Stimulated activated CD8-positive, alpha-beta memory T cell treated with anti-CD3 and anti-CD28 coated beads, Interleukin-4, amount 100 ng/mL, for 1 hour (primary cell): ENCODE measurements around the gene TEX35.
"Not testable (repeated sequence)": the region's sequence is repeated elsewhere in the genome, so short reads cannot be mapped to it uniquely, and the experiment has no call there.

ENCODE experiments used
- DNase-seq, 2 donors: peaks; one replicate each; pipeline ENCODE4 v3.0.0-alpha.2; 2020; ENCODE audit warnings: low read depth in 2 of 2, low spot score in 1 of 2

Gene TEX35

DNA sequence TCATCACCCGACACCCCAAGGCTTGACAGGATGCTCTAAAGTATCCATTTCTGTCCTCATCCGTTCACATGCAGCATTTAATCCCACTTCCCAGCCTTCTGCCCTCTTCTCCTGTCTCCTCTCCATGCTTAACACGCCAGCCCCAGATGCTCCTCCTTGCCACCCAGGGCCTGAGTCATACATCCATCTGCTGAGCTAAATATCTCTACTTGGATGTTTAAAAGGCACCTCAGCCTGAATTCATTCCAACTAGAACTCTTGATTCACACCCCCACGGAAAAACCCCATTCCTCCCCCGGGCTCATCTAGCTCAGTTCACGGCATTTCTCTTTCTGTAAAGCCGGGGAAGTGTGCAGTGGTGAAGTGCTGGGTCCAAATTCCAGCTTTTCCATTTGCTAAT is 27.7 kb downstream of the TEX35 start:
- no peak for DNase-seq

GRCh38 chr1:178541379-178541778 is 28.5 kb downstream of the TEX35 start:
- DNase-seq, result no peak

DNA sequence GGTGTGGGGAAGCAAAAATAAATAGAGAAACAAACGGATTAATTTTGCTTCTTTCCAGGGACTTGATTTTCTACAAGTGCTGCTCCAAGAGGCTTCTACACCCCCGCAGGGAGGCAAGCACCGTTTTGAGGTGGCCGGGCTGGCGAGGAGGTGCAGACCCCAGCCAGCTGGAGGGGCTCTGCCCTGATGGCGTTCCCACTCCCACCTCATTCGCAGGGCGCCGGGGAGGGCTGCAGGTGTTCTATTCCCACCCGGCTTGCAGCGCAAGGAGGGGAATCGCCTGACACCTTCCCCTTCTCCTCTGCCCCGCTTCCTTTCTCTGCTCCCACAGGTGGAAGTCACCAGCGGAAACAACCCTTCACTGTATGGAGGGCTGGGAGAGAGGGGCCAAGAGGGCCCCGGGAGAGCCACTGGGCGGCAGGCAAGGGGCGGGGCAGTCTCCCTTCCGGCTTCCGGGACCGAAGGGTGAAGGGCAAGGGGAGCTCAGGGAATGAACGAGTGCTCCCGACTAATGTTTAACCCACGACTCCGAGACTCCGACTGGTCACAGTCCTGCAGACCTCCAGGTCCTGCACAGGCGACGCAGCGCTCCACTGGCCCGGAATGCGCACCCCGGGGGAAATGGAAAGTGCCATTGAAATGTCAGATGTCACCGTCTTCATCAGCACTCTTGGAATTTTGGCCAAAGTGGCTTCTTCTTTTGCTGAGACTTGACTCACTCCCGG is 29.1 kb downstream of the TEX35 start:
- peak in 1 of 2 donors; percentile 7 for DNase-seq

DNA sequence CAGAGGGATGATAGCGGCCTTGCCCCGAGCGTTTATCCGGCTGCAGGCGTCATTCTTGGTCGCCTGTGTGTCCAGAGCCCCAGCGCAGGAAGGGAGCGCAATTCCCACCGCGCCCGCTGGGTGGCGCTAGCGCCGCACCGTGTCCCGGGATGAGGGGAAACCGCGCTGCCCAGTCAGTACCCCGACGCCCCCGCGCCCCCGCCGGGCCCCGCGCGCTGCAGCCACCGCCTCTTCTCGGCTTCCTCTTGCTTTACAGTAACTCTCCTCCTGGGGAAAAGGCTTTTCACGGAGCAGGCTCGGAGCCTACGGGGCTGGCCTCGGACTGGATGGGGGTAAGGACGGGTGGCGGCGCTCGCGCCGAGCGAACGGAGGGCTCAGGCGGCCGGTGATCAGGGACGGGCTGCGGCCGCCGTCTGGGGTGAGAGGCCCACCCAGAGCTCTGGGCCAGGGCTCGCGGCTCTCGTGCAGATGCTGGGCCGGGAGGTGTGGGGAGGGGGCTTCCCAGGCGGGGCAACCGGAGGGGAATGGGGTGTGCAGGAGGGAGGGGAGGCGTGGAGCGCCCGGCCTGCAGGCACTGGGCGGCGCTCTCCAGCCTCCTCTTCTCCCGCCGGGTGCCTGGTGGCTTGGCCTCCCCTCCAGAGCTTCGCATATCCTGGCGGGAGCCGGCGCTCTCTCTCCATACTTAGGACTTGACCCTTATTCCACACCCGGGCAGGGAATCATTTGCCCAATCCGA is 29.8 kb downstream of the TEX35 start:
- DNase-seq, result peak; percentile 68 to 74

- DNase-seq, result no peak
Observed at GRCh38 chr1:178543290-178543607, 30.3 kb downstream of the TEX35 start.

DNA sequence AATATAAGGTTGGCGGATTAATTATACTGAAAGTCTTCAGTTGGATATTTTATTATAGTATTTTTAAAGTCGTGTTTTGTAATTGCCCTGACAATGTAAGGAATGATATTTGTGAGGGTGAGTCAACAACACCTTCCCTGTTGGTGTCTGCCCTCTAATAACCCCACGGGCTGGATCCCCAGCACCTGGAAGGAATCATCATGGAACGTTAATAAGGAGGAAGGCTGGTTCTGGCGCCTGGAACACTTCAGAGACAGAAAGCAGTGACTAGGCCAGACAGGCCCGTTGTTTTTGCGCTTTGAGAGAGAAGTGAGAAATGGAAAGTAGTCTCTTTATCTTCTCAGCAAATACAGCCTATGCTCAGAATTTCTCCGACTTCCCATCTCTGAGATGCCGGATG is 31.6 kb downstream of the TEX35 start:
- DNase-seq, result no peak

DNA sequence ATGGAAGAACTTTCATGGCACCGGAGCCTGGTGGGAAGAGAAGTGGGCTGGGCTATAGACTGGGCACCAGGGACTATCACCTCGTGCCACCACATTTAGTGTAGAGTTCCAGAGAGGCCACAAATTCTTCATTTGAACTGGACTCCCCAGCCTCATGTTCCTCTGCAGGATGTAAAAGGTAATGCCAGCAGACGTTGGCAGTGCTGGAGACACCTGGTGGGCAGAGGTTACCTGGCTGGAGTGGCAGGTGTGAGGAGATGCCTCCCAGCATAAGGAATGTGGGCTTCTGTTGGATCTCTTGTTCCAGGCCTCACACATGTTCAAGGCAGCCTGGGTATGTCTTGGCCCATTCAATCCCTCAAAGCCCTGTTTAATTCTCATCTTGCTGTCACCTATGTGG is 35.2 kb downstream of the TEX35 start:
- no peak for DNase-seq

GRCh38 chr1:178551307-178551706 is 38.4 kb downstream of the TEX35 start:
- DNase-seq, result no peak

DNA sequence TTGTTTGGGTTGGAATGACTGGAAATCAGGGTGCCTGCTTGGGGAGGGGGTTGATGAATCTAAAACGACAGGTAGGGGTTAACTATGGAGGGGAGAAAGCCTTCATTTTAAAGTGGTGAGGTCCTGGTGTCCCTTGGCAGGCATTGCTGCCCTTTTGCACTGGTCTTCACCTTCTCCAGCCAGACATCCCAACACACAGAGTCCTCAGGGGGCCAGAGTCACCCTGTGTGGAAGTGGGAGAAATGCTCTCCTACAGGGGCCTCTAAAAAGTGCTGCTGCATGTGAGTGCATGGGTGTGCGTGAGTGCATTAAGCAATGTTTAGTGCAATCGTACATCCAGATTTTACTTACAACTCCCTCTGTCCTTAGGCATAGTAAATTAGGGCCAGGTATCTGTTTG is 39.0 kb downstream of the TEX35 start:
- no peak for DNase-seq

DNA sequence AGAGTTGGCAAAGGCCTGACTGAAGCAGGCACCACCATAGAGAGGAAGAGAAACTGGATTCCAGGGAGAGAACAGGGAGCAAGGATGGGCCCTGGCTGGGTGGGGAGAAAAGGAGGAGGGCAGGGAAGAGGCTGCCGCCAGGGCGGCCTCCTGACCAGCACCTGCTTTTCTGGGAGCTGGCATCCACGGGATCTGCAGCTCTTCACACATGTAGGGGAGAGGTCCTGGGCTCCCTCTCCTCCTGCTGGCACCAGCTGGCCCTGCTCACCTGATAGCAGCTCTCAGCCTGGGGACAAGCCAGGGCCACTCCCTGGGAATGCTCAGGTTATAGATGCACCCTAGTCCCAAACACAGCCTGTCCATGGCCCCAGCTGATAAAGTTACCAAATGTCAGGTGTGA is 39.9 kb downstream of the TEX35 start:
- DNase-seq, result no peak

- not testable (repeated sequence) for DNase-seq
Observed at GRCh38 chr1:178554351-178554750, 41.4 kb downstream of the TEX35 start.

- not testable (repeated sequence) for DNase-seq
Observed at GRCh38 chr1:178555613-178556012, 42.7 kb downstream of the TEX35 start.

GRCh38 chr1:178558816-178559215 is 45.9 kb downstream of the TEX35 start:
- not testable (repeated sequence) for DNase-seq

GRCh38 chr1:178560871-178561376 is 48.0 kb downstream of the TEX35 start:
- no peak for DNase-seq

DNA sequence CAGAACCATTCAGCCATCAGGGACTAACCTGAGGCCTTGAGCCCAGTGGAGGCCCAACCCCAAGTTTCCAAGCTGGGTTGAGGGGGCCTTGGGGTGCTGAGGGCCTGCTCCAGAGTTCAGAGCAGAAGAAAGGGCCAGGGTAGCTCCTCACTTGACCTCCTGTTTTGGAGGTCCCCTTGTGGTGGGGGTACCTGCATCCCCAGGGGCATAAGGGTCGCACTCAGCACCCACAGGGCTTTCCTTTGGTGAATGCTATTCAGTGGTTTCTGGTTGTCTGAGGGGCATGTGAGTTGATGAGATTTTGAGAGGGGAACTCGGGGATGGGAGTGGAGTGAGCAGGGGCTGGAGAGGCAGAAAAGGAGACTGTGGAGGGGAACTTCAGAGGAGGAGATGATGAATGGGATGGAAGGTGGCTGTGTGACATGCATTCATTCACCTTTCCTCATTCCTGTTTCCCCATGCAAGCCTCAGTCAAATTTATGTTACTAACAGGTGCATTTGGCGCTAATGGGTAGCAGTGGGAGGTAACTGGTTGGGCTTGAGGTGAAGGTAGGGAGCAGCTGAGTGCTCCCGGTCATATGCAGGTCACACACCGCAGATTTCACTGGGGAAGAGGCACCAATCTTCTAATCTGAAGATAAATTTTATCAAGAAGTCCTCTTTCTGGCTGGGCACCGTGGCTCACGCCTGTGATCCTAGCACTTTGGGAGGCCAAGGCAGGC is 50.4 kb downstream of the TEX35 start:
- DNase-seq, result no peak

DNA sequence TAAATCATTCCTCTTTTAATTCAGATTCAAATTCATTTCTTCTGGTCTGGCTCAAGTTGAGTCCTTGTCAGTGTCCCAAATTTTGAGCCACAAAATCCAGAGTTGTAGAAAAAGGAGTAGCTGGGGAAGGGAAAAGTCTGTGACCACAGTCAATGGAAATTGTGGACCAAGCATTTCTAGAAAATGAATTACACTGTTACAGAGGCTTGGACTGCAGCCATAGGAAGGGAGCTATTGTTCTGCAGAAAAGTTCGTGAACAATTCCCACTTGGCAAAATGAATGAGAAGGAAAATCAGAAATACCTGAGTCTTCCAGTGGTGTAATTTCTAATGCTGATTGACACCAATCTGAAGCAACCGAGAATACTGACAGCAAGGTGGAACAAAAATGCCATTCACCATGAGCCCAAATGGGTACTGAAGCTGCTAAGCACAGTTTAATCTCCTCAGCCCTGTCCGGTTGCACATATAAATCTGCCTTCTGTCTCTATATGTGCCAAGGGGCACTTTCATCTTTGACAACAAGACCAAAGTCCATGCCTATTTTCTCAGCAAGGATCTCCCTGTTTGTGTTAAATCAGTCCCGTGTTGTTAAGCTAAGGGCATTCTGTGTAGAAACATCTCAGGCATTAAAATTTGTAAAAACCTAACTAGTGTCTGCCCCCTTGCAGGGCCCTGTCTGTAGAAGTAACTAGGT is 51.3 kb downstream of the TEX35 start:
- no peak for DNase-seq

DNA sequence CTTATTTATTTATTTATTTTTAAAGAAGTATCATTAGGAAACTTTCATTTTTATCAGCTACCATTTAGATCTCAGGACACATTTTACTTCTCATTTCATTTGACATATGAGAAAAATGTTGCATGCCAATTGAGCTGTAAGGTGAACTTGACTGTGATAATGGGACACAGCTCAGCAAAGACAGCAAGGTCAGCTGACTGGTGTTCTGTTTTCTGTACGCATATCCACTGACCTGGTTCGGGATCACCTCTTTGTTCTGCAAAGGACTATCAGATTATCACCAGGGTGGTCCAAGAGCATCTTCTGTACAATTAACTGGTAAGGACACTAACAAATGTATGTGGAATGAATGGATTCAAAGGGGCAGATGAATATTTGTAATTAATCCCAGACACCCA is 51.9 kb downstream of the TEX35 start:
- no peak for DNase-seq

DNA sequence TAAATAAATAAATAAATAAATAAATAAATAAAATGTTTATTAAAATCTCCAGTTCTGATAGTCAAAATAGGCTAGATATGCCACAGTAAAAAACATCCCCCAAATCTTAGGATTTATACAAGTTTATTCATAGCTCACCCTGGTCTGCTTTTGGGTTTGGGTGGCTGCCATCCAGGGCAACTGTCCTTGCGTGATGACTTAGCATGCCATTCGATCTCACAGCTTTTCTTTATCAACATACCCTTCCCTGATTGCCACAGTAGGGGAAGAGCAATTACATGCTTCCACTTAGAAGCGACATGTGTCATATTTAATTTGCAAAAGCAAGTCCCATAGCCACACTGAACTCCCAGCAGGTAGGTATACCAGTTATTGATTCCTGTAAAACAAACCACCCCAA is 52.7 kb downstream of the TEX35 start:
- DNase-seq, result no peak

DNA sequence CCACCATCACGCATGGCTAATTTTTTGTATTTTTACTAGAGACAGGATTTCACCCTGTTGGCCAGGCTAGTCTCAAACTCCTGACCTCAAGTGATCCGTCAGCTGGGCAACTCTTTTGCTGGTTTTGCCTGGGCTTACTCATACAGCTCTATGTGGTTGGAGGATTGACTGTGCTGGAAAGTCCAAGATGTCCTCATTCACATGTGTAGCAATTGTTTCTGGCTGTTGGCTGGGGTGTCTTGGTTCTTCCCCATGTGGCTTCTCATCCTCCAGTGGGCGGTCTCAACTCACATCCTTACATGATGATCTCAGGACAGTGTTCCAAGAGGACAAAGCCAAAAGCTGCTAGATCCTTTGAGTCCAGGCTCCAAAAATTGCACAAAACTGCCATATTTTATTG is 53.3 kb downstream of the TEX35 start:
- no peak for DNase-seq

DNA sequence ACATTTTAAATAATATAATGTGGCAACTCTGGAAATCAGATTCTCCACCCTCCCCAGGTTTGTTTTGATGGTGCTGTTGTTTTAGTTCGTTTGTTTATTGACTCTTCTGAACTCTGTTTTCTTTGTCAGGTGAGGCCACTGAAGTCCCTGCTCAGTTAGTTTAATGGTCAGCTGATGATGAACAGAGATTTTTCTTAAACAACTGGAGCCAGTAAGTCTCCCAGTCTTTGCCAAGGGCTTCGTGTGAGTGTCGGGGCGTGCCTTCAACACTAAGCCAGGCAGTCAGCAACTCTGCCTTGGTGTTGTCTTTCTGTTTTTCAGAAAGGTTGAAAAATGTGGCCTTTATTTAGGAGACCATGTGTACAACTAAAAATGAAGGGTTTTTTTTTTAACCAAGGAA is 58.9 kb downstream of the TEX35 start:
- DNase-seq, result no peak
